HG03520 (cell line): Measurements from ENCODE around the gene ETS1.

Experiments
- ATAC-seq: cut with Tn5 transposase; IDR thresholded peaks from one replicate; pipeline ENCODE4 v1.9.1; 2021; ENCODE audit warnings: mild to moderate bottlenecking, moderate library complexity; ENCODE audit not compliant: unreplicated experiment

ETS1 gene

GRCh38 chr11:128595221-128595620 lies 7.9 kb upstream of the ETS1 start:
- no peak for ATAC-seq

- no peak for ATAC-seq
Measured at GRCh38 chr11:128594226-128594625, 6.9 kb upstream of the ETS1 start.

DNA sequence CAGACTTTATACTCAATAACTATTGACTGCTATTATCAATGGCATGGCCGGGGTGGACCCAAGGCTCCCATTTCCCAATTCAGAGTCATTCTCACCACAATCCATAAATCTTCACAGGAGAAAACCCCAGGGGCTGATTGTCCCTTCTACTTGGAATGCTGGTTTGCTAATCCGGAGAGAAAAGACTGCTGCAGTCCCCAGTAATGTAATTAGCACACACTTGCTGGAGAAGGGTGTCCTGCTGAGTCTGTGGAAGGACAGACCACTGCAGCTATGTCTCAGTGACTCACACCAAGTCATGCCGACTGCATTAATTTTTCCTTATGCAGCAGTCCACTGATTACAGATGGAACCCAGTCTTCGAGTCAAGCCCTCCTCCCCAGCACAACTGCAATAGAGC lies 5.9 kb upstream of the ETS1 start:
- ATAC-seq = no peak

DNA sequence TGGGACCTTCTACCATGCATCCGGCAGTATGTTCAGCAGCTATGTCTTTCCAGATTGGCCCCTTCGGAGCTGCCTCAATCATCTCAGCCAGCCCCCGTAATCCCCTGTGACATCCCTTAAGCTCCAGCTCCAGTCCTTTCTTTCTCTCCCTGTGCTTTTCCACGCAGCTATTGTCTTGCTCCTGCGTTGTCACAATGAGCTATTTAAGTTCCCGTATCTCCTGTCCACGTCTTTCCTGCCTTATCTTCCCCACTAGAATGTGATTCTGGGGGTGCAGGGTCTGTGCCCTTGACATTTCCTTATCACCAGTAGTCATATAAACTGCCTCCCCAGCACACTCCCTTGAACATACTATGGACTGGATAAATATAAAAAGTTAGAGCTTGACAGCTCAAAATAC lies 5.1 kb upstream of the ETS1 start:
- ATAC-seq = no peak

DNA sequence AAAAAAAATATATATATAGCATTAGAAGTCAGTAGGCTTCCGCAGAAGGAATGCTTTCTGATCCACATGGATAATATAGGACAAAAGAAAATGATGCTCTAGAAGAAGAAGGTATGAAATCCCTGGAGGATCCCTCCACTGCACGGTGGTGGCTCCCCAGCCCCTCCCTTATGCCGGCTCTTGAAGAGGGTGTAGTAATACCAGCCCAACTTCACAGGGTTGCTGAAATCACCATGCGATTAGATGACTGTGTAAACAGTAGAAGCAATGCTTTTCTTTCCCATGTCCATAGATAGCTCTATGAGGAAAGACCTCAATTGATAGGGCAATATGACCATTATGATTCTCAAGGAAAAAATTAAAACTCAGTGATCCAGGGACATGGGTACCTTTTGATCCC lies 3.2 kb upstream of the ETS1 start:
- no peak for ATAC-seq

GRCh38 chr11:128589998-128590397 lies 2.6 kb upstream of the ETS1 start:
- no peak for ATAC-seq

GRCh38 chr11:128588093-128588492 lies 735 bp upstream of the ETS1 start:
- ATAC-seq = no peak

DNA sequence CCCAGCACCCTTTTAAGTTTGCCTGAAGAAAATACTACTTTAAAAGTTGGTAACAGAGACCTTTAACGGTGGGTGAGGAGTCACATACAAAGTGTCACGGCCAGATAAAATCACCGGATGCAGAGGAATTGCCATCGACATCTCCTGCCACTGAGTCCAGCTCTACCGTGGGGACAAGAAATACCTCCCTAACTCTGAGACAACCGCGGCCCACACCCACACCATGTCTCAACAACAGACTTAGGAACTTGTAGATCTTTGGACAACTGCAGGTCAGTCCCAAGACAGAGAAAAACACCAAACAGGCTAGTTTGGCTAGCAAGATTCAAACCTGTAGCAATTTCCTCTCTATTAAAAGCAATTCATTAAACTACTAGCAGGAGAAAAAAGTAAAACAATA lies 669 bp downstream of the ETS1 start:
- no peak for ATAC-seq

GRCh38 chr11:128585498-128586238 lies 1.7 kb downstream of the ETS1 start:
- ATAC-seq = no peak

DNA sequence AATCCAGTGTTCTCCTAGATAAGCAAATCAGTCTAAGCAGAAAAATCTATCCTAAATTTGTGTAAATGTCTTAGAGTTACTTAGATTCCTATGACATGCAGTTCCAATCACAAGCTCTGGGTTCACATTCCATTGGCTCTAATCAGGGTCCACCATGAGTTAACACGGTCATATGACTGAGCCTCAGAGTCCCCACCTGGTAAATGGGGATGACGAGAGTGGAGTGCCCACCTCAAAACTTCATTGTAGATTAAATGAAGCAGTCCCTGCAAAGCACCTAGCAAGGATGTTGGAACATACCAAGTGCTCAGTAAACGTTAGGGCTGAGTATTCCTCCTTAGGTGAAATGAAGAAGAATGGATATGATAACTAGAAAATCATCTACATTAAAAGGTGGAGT lies 3.1 kb downstream of the ETS1 start:
- no peak for ATAC-seq

GRCh38 chr11:128582496-128583366 lies 4.6 kb downstream of the ETS1 start:
- no peak for ATAC-seq

GRCh38 chr11:128581561-128582272 lies 5.6 kb downstream of the ETS1 start:
- no peak for ATAC-seq

DNA sequence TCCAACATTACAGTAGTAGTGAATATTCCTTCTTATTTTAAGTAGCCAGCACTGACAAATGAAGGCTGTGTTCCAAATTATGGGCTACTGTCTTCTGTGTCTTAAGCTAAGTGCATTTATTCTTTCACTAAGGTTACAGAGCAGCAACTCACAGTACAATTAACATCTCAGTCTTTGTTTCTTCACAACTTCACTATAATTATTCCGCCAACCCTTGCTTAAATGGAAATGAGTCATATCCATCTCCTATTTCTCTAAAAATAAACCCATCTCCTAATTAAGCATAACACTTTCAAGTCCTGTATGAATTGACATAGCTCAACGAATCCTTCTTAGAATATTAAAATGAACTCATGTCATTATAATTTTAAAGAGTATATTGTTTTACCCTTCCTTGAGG lies 6.7 kb downstream of the ETS1 start:
- ATAC-seq = no peak

GRCh38 chr11:128579798-128580504 lies 7.4 kb downstream of the ETS1 start:
- peak; percentile 86 for ATAC-seq

DNA sequence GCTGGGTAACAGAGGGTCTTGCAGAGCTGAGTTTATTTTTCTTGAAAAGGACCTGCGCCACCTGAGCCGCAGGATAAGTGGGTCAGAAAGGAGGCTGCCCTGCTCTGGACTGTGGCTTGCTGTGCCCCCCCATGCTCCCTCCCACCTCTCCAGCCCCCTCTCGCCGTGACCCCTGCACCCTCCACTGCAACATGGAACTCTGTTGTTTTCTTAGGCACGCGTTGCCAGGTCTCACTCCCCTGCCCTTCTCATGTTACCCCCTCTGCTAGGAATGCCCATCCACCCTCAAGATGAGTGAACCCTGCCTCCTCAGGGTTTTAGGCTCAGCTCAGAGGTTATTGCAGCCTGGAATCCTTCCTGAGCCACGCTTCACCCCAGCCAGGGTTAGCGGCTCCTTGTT lies 10.8 kb downstream of the ETS1 start:
- ATAC-seq = no peak

DNA sequence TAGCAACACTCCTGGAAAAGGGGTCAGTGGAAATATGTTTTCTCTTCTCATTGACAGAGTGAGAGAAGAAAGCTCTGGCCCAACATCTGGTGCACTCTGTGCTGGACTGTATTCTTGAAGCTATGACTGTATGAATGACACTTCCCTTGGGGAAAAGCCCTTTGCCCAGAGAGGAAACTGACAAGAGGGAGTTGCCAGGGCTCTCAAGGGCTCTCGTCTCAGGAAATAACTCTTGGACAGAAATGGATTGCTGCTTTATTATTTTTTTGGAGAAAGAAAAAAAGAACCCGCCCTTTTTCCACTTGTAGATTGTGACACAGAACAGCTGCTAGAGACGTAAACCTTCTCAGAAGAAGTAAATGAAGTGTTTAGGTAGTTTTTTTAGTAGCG lies 11.4 kb downstream of the ETS1 start:
- no peak for ATAC-seq

DNA sequence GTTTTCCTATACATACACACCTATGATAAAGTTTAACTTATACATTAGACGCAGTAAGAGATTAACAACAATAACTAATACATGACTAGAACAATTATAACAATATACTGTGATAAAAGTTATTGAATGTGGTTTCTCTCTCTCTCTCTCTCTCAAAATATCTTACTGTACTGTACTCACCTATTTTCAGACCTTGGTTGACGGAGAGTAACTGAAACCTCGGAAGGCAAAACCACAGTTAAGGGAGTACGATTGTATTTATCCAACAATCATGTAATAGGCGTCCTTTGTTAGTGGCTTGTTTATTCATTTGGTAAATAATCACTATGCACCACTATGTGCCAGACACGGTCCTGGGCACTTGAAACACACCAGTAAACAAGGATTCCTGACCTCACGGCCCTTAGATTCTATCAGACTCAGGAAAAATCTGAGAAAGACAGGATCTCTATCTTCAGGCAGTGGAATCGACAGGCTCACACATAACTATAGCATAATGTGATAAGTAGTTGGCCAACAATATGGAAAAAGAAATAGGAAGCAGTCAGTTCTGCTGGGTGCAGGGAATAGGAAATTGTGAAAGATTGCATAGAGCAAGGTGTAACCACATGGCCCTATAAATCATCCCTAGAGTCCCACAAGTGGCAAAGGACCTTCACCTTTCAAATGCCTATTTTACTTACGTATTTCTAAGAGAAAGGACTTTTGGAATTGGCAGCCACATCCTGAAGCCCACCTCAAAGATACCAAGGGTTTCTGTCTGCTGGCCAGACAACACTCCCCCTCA lies 12.0 kb downstream of the ETS1 start:
- no peak for ATAC-seq

GRCh38 chr11:128574576-128575011 lies 12.8 kb downstream of the ETS1 start:
- ATAC-seq = no peak

DNA sequence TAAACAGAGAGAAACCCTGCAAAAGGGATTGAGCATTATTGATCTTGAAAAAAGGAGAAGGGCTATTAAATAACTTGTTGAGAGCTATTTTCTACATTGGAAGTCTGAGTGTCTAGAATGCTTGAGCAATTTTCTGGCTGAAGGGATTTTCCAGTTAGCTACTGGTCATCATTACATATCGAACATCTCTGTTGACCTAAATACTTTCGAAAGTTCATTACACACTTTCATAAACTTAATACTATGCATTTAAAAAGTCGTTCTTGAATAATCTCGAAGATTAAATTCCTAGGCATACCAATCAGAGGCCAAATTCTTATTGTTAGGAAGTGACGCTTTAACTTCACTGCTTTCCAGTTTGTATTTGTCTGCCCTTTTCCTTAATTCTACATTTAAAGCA lies 13.7 kb downstream of the ETS1 start:
- no peak for ATAC-seq

- ATAC-seq = no peak
Measured at GRCh38 chr11:128572965-128573364, 14.4 kb downstream of the ETS1 start.
